CD14-positive monocyte (primary cell): ENCODE data around the gene NOSIP. TPM values are rescaled to one million over a fixed set of nuclear protein-coding genes. Genes with fewer than 3 reads are reported as not detected.

Experiments used
- DNase-seq, 3 donors: peaks; one replicate each; pipeline ENCODE4 v3.0.0-alpha.2; 2011 to 2022
- H2AFZ ChIP-seq: 2 replicates; pipeline ENCODE4 v1.6.0; 2012; ENCODE audit warnings: mild to moderate bottlenecking, low read depth, low read length, inconsistent platforms; ENCODE audit not compliant: insufficient read depth, poor library complexity, severe bottlenecking
- H3K27ac ChIP-seq, 2 donors: 1 replicate in 1 of 2; 2 replicates in 1 of 2; pipeline ENCODE4 v1.5.1; 2012 to 2013; ENCODE audit warnings: low read length in 2 of 2, control low read depth in 1 of 2, inconsistent platforms in 1 of 2, low read depth in 1 of 2, mild to moderate bottlenecking in 1 of 2
- H3K27me3 ChIP-seq, 2 donors: one replicate each; pipeline versions ENCODE4 v1.6.0 to v1.6.1; 2011 to 2013; ENCODE audit warnings: low read length in 2 of 2; ENCODE audit not compliant: control insufficient read depth in 2 of 2, insufficient read depth in 2 of 2
- H3K36me3 ChIP-seq, 2 donors: replicated peaks in 1 of 2; 1 replicate in 1 of 2; 2 replicates in 1 of 2; pipeline versions ENCODE4 v1.5.1 to v1.6.1; 2012 to 2013; ENCODE audit warnings: low read length in 2 of 2, control low read depth in 1 of 2, inconsistent platforms in 1 of 2, mild to moderate bottlenecking in 1 of 2; ENCODE audit not compliant: insufficient read depth in 2 of 2, control insufficient read depth in 1 of 2
- H3K4me1 ChIP-seq, 2 donors: 1 replicate in 1 of 2; 2 replicates in 1 of 2; pipeline versions ENCODE4 v1.5.1 to v1.6.1; 2012 to 2013; ENCODE audit warnings: low read length in 2 of 2, control low read depth in 1 of 2, inconsistent platforms in 1 of 2, mild to moderate bottlenecking in 1 of 2, moderate library complexity in 1 of 2; ENCODE audit not compliant: insufficient read depth in 2 of 2, control insufficient read depth in 1 of 2
- H3K4me2 ChIP-seq: replicated peaks from 2 replicates; pipeline ENCODE3; 2012; ENCODE audit warnings: low read length, moderate library complexity, mild to moderate bottlenecking; ENCODE audit not compliant: poor library complexity, severe bottlenecking; ENCODE audit errors: extremely low read depth
- H3K4me3 ChIP-seq, 3 experiments: fragments of 200-600 bp in 1 of 3; sonication (generic) in 1 of 3; replicated peaks in 1 of 3; 1 replicate in 2 of 3; 2 replicates in 1 of 3; pipeline ENCODE4 v1.5.1; 2011 to 2013; ENCODE audit warnings: low read length in 3 of 3, mild to moderate bottlenecking in 3 of 3, control low read depth in 2 of 3, low read depth in 2 of 3, inconsistent platforms in 1 of 3, moderate library complexity in 1 of 3
- H3K79me2 ChIP-seq: 2 replicates; pipeline ENCODE4 v1.6.0; 2012; ENCODE audit warnings: mild to moderate bottlenecking, control low read depth, inconsistent platforms, low read length, moderate library complexity; ENCODE audit not compliant: insufficient read depth
- H3K9ac ChIP-seq: 2 replicates; pipeline ENCODE4 v1.6.0; 2017; ENCODE audit warnings: low read length, mild to moderate bottlenecking; ENCODE audit not compliant: insufficient read depth, poor library complexity, severe bottlenecking
- H3K9me3 ChIP-seq, 2 donors: replicated peaks in 1 of 2; 1 replicate in 1 of 2; 2 replicates in 1 of 2; pipeline versions ENCODE4 v1.5.1 to v1.6.1; 2012 to 2013; ENCODE audit warnings: low read length in 2 of 2, control low read depth in 1 of 2; ENCODE audit not compliant: control insufficient read depth in 1 of 2, insufficient read depth in 1 of 2
- H4K20me1 ChIP-seq: 2 replicates; pipeline ENCODE4 v1.6.0; 2012; ENCODE audit warnings: mild to moderate bottlenecking, low read length, control low read depth, moderate library complexity; ENCODE audit not compliant: insufficient read depth
- H3K27ac Mint-ChIP-seq, 7 donors: one replicate each; pipeline ENCODE4 v1.8.0; 2020; ENCODE audit warnings: mild to moderate bottlenecking in 7 of 7, mixed read lengths in 7 of 7, moderate library complexity in 6 of 7, inconsistent platforms in 2 of 7
- H3K27me3 Mint-ChIP-seq, 3 donors: one replicate each; pipeline ENCODE4 v1.8.0; 2021 to 2022; ENCODE audit warnings: low read depth in 3 of 3, mild to moderate bottlenecking in 3 of 3, mixed read lengths in 3 of 3, moderate library complexity in 3 of 3, inconsistent platforms in 1 of 3
- H3K36me3 Mint-ChIP-seq, 2 donors: one replicate each; pipeline ENCODE4 v1.8.0; 2020; ENCODE audit warnings: mixed read lengths in 2 of 2, inconsistent platforms in 1 of 2, mild to moderate bottlenecking in 1 of 2
- H3K4me1 Mint-ChIP-seq: one replicate; pipeline ENCODE4 v1.8.0; 2020; ENCODE audit warnings: mild to moderate bottlenecking, mixed read lengths
- H3K4me3 Mint-ChIP-seq, 2 donors: one replicate each; pipeline ENCODE4 v1.8.0; 2020; ENCODE audit warnings: mild to moderate bottlenecking in 2 of 2, mixed read lengths in 2 of 2, moderate library complexity in 1 of 2
- H3K9me3 Mint-ChIP-seq, 7 donors: one replicate each; pipeline ENCODE4 v1.8.0; 2020 to 2022; ENCODE audit warnings: mixed read lengths in 7 of 7, mild to moderate bottlenecking in 6 of 7, moderate library complexity in 6 of 7, inconsistent platforms in 2 of 7
- CTCF ChIP-seq: fragments of 200-600 bp; IDR thresholded peaks from one replicate; pipeline ENCODE4 v1.8.0; 2022; ENCODE audit warnings: antibody characterized with exemption, mild to moderate bottlenecking
- WGBS: methylation state at CpG from one replicate; pipeline ENCODE4 v1.1.5; 2013; ENCODE audit warnings: missing lambda C conversion rate; ENCODE audit not compliant: insufficient coverage; 5-methylcytosine and 5-hydroxymethylcytosine counted together
- intact Hi-C, 2 donors: fragments of 100-400 bp; cut with micrococcal nuclease; formaldehyde crosslinking; loops; one replicate each; pipeline versions ENCODE4 v1.15.0 to v1.15.1; 2023
- polyA plus RNA-seq, 3 donors: library from polyadenylated mRNA; depleted of rRNA in 1 of 3; unstranded in 2 of 3; stranded (reverse) in 1 of 3; fragments of 300-500 nt in 2 of 3; fragments of >200 nt in 1 of 3; fragmentation: Illumina TruSeq in 2 of 3; gene quantifications; 1 replicate in 2 of 3; 2 replicates in 1 of 3; pipeline ENCODE4 v1.2.3, GENCODE V29; 2012 to 2021

Gene NOSIP
- polyA plus RNA-seq, 3 donors: 63.4 to 120 (median 96.4) TPM

- peaks cover 8 to 16% of the 10 kb centered on the region in 2 donors for H3K36me3 Mint-ChIP-seq
- peaks cover 15 to 19% of the 10 kb centered on the region in 2 donors for H3K36me3 ChIP-seq
- peak within 1 kb of the TSS; percentile 86 to 92 for H3K4me3 Mint-ChIP-seq
- H3K4me3 ChIP-seq: peak within 1 kb of the TSS; percentile 64 to 98 (median 95)
- no peaks in the 10 kb centered on the region for H3K9me3 Mint-ChIP-seq
- H3K4me1 ChIP-seq: peaks cover 28 to 37% of the 10 kb centered on the region in 2 donors
- 2% methylated on average over 11 of the region's 66 CpGs for WGBS
- H3K27ac Mint-ChIP-seq: peak within 1 kb of the TSS; percentile 88 to 94 (median 92)
- peak within 1 kb of the TSS; percentile 89 for H3K9ac ChIP-seq
- H4K20me1 ChIP-seq: peaks cover 41% of the 10 kb centered on the region
- H3K27ac ChIP-seq: peak within 1 kb of the TSS; percentile 93 to 94
- H3K27me3 Mint-ChIP-seq: peaks cover 3 to 10% (median 5%) of the 10 kb centered on the region in 3 donors
- no peaks in the 10 kb centered on the region for H3K27me3 ChIP-seq
- H3K79me2 ChIP-seq: peaks cover 45% of the 10 kb centered on the region
- peak in 2 of 3 donors; percentile 33 to 48 for DNase-seq
- H3K4me1 Mint-ChIP-seq: peaks cover 30% of the 10 kb centered on the region
- no peak for TF ChIP-seq CTCF
- peak within 1 kb of the TSS; percentile 92 for H2AFZ ChIP-seq
- H3K4me2 ChIP-seq: peak within 1 kb of the TSS; percentile 100
- intact Hi-C loops: loop anchor here (5.0 kb wide), 2 partner anchors 51 to 86 kb away; partner anchors contain the start of genes PRMT1 (in 2 of the 2), RRAS (in 1 of the 2) and SCAF1 (in 1 of the 2)
- no peaks in the 10 kb centered on the region for H3K9me3 ChIP-seq
Measured at GRCh38 chr19:49590971-49591730, 10.8 kb upstream of the NOSIP start, which contains the start of gene PRR12. TSS of gene PRR12 (plus strand) at chr19:49591182. CDS start at chr19:49591655, 473 bp downstream.

- Histone ChIP-seq H3K36me3 (peaks cover 8 to 12% of the 10 kb centered on the region in 2 donors), H3K9ac (peak overlapping the region; percentile 89), H4K20me1 (peaks cover 33% of the 10 kb centered on the region), H2AFZ (peak overlapping the region; percentile 92), H3K27ac (peak overlapping the region; percentile 93 to 94), H3K4me2 (peak overlapping the region; percentile 100), H3K27me3 (no peaks in the 10 kb centered on the region), H3K9me3 (no peaks in the 10 kb centered on the region), H3K4me1 (peaks cover 28 to 37% of the 10 kb centered on the region in 2 donors), H3K79me2 (peaks cover 37% of the 10 kb centered on the region), H3K4me3 (peak overlapping the region; percentile 64 to 98 (median 95))
- peaks cover 8 to 13% of the 10 kb centered on the region in 2 donors for H3K36me3 Mint-ChIP-seq
- H3K27me3 Mint-ChIP-seq: peaks cover 3 to 10% (median 5%) of the 10 kb centered on the region in 3 donors
- peaks cover 30% of the 10 kb centered on the region for H3K4me1 Mint-ChIP-seq
- under 1% methylated on average over 47 of the region's 58 CpGs for whole genome bisulfite sequencing
- peak; percentile 85 to 91 (median 88) for DNase-seq
- no peak for TF ChIP-seq CTCF
- intact Hi-C loops: loop anchor here (5.0 kb wide), 2 partner anchors 52 to 87 kb away; partner anchors contain the start of genes PRMT1 (in 2 of the 2), RRAS (in 1 of the 2) and SCAF1 (in 1 of the 2)
- H3K9me3 Mint-ChIP-seq: no peaks in the 10 kb centered on the region
- H3K27ac Mint-ChIP-seq: peak overlapping the region; percentile 88 to 94 (median 92)
- H3K4me3 Mint-ChIP-seq: peak overlapping the region; percentile 86 to 92
Measured at GRCh38 chr19:49590071-49590970, 10.0 kb upstream of the NOSIP start.
